Activated naive CD4-positive, alpha-beta T cell treated with anti-CD3 and anti-CD28 coated beads, Interleukin-2, amount 10 ng/mL, durations not matched to agents 7 days and 5 days (primary cell): Measurements from ENCODE around the gene TNNT3.
"Not testable (repeated sequence)": the region's sequence is repeated elsewhere in the genome, so short reads cannot be mapped to it uniquely, and the experiment has no call there.

Experiments
- CTCF ChIA-PET: fragments of 350-600 bp; sonication (Branson Sonifier 250); formaldehyde crosslinking; loops from one replicate; lab custom pipeline; 2021; ENCODE audit warnings: antibody characterized with exemption; lab: Charles Lee
- DNase-seq: peaks from one replicate; pipeline ENCODE4 v3.0.0-alpha.2; 2020
- H3K27ac Mint-ChIP-seq: one replicate; pipeline ENCODE4 v1.8.0; 2021; ENCODE audit warnings: mild to moderate bottlenecking, moderate library complexity, mixed read lengths
- H3K27me3 Mint-ChIP-seq: one replicate; pipeline ENCODE4 v1.8.0; 2021; ENCODE audit warnings: mild to moderate bottlenecking, mixed read lengths
- H3K36me3 Mint-ChIP-seq: one replicate; pipeline ENCODE4 v1.8.0; 2021; ENCODE audit warnings: mixed read lengths
- H3K4me1 Mint-ChIP-seq: one replicate; pipeline ENCODE4 v1.8.0; 2021; ENCODE audit warnings: mixed read lengths
- H3K4me3 Mint-ChIP-seq: one replicate; pipeline ENCODE4 v1.8.0; 2021; ENCODE audit warnings: mild to moderate bottlenecking, moderate library complexity, mixed read lengths
- H3K9me3 Mint-ChIP-seq: one replicate; pipeline ENCODE4 v1.8.0; 2021; ENCODE audit warnings: mixed read lengths

Gene TNNT3

GRCh38 chr11:1934335-1935155, 15.0 kb downstream of the TNNT3 start:
- H3K27me3 Mint-ChIP-seq, result peaks cover 52% of the 10 kb centered on the region
- CTCF ChIA-PET, result no interaction called here
- H3K4me1 Mint-ChIP-seq, result peaks cover 4% of the 10 kb centered on the region
- no peaks in the 10 kb centered on the region for H3K36me3 Mint-ChIP-seq
- no peak overlapping the region for H3K27ac Mint-ChIP-seq
- no peak overlapping the region for H3K4me3 Mint-ChIP-seq
- H3K9me3 Mint-ChIP-seq, result no peaks in the 10 kb centered on the region
- peak; percentile 17 for DNase-seq

GRCh38 chr11:1935156-1936071, 15.9 kb downstream of the TNNT3 start:
- Mint-ChIP-seq H3K27me3 (peaks cover 44% of the 10 kb centered on the region), H3K4me3 (no peak overlapping the region), H3K27ac (no peak overlapping the region), H3K36me3 (no peaks in the 10 kb centered on the region), H3K9me3 (no peaks in the 10 kb centered on the region), H3K4me1 (peaks cover 4% of the 10 kb centered on the region)
- CTCF ChIA-PET, result interaction anchor here (1.2 kb wide), 1 partner anchor 53 kb away, joined by 3 read pairs; no protein-coding TSS in a partner anchor
- DNase-seq, result peak; percentile 16

GRCh38 chr11:1936072-1936780, 16.7 kb downstream of the TNNT3 start:
- Mint-ChIP-seq H3K4me1 (peaks cover 4% of the 10 kb centered on the region), H3K9me3 (no peaks in the 10 kb centered on the region), H3K27ac (no peak overlapping the region), H3K36me3 (no peaks in the 10 kb centered on the region), H3K4me3 (no peak overlapping the region), H3K27me3 (peaks cover 40% of the 10 kb centered on the region)
- peak; percentile 17 for DNase-seq
- CTCF ChIA-PET, result interaction anchor here (1.2 kb wide), 1 partner anchor 54 kb away, joined by 3 read pairs; no protein-coding TSS in a partner anchor

GRCh38 chr11:1936781-1937615, 17.5 kb downstream of the TNNT3 start:
- H3K27ac Mint-ChIP-seq, result no peak overlapping the region
- DNase-seq, result peak; percentile 18
- CTCF ChIA-PET, result interaction anchor here (0.6 to 1.2 kb wide), 2 partner anchors 55 kb away, joined by 3 read pairs; no protein-coding TSS in a partner anchor
- peaks cover 32% of the 10 kb centered on the region for H3K27me3 Mint-ChIP-seq
- no peaks in the 10 kb centered on the region for H3K36me3 Mint-ChIP-seq
- H3K4me1 Mint-ChIP-seq, result peaks cover 4% of the 10 kb centered on the region
- H3K9me3 Mint-ChIP-seq, result no peaks in the 10 kb centered on the region
- H3K4me3 Mint-ChIP-seq, result no peak overlapping the region

GRCh38 chr11:1937616-1938342, 18.3 kb downstream of the TNNT3 start:
- CTCF ChIA-PET, result interaction anchor here (0.6 kb wide), 1 partner anchor 56 kb away, joined by 3 read pairs; no protein-coding TSS in a partner anchor
- Mint-ChIP-seq H3K36me3 (no peaks in the 10 kb centered on the region), H3K27me3 (peaks cover 24% of the 10 kb centered on the region), H3K9me3 (no peaks in the 10 kb centered on the region), H3K27ac (no peak overlapping the region), H3K4me1 (peaks cover 4% of the 10 kb centered on the region), H3K4me3 (no peak overlapping the region)
- peak; percentile 18 for DNase-seq

- peak; percentile 19 for DNase-seq
- Mint-ChIP-seq H3K36me3 (no peaks in the 10 kb centered on the region), H3K4me1 (peaks cover 4% of the 10 kb centered on the region), H3K27ac (no peak overlapping the region), H3K9me3 (no peaks in the 10 kb centered on the region), H3K27me3 (peaks cover 18% of the 10 kb centered on the region), H3K4me3 (no peak overlapping the region)
- CTCF ChIA-PET, result no interaction called here
Measured at GRCh38 chr11:1938343-1939005, 19.0 kb downstream of the TNNT3 start.

- Mint-ChIP-seq H3K36me3 (no peaks in the 10 kb centered on the region), H3K27me3 (peaks cover 15% of the 10 kb centered on the region), H3K27ac (no peak overlapping the region), H3K4me1 (peaks cover 4% of the 10 kb centered on the region), H3K9me3 (no peaks in the 10 kb centered on the region), H3K4me3 (no peak overlapping the region)
- peak; percentile 27 for DNase-seq
- CTCF ChIA-PET, result no interaction called here
Measured at GRCh38 chr11:1939006-1939625, 19.6 kb downstream of the TNNT3 start.

GRCh38 chr11:1939788-1940187, 20.3 kb downstream of the TNNT3 start:
- peak overlapping the region; percentile 60 for H3K27ac Mint-ChIP-seq
- H3K4me3 Mint-ChIP-seq, H3K27me3 Mint-ChIP-seq, H3K36me3 Mint-ChIP-seq, CTCF ChIA-PET, H3K4me1 Mint-ChIP-seq, H3K9me3 Mint-ChIP-seq: not testable (repeated sequence)
- peak; percentile 17 for DNase-seq

GRCh38 chr11:1942558-1943260, 23.2 kb downstream of the TNNT3 start:
- Mint-ChIP-seq H3K27ac (no peak overlapping the region), H3K9me3 (no peaks in the 10 kb centered on the region), H3K4me3 (no peak overlapping the region), H3K36me3 (no peaks in the 10 kb centered on the region), H3K4me1 (peaks cover 4% of the 10 kb centered on the region), H3K27me3 (peaks cover 9% of the 10 kb centered on the region)
- peak; percentile 13 for DNase-seq
- CTCF ChIA-PET, result interaction anchor here (1.2 kb wide), 1 partner anchor 109 kb away, joined by 3 read pairs; no protein-coding TSS in a partner anchor

- H3K4me1 Mint-ChIP-seq, result peaks cover 4% of the 10 kb centered on the region
- H3K9me3 Mint-ChIP-seq, result no peaks in the 10 kb centered on the region
- no peak overlapping the region for H3K27ac Mint-ChIP-seq
- peak; percentile 13 for DNase-seq
- CTCF ChIA-PET, result no interaction called here
- H3K4me3 Mint-ChIP-seq, result no peak overlapping the region
- no peaks in the 10 kb centered on the region for H3K36me3 Mint-ChIP-seq
- peaks cover 9% of the 10 kb centered on the region for H3K27me3 Mint-ChIP-seq
Measured at GRCh38 chr11:1943576-1943975, 24.1 kb downstream of the TNNT3 start.

- CTCF ChIA-PET, result no interaction called here
- H3K36me3 Mint-ChIP-seq, result no peaks in the 10 kb centered on the region
- no peak overlapping the region for H3K4me3 Mint-ChIP-seq
- H3K9me3 Mint-ChIP-seq, result no peaks in the 10 kb centered on the region
- DNase-seq, result peak; percentile 16
- no peak overlapping the region for H3K27ac Mint-ChIP-seq
- H3K4me1 Mint-ChIP-seq, result peaks cover 3% of the 10 kb centered on the region
- peaks cover 7% of the 10 kb centered on the region for H3K27me3 Mint-ChIP-seq
Measured at GRCh38 chr11:1943977-1944376, 24.5 kb downstream of the TNNT3 start.
